ENCODE measurements around the gene ADCY3.
"Not testable (repeated sequence)": the region's sequence is repeated elsewhere in the genome, so short reads cannot be mapped to it uniquely, and the experiment has no call there.

ADCY3 gene

DNA sequence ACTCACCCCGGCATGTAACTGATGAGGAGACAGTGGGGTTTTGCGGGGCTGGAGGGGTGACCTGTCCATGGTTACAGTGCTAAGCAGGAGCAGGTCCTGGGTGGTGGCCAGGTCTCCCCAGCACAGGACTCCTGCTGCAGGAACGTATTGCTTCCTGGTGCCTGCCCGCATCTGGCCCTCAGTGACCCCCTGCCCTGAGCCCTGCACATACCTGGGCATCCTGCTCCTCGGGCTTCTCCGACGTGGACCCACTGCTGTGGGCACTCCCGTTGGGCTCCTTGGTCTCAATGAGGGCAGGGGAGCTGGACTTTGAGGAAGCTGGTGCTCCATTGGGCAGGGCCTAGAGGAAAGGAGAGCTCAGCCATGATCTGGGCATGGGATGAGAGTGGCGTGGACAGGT lies 83.3 kb downstream of the ADCY3 start:
- Histone ChIP-seq H3K27ac (no peak overlapping the region), H3K4me3 (no peak overlapping the region)

DNA sequence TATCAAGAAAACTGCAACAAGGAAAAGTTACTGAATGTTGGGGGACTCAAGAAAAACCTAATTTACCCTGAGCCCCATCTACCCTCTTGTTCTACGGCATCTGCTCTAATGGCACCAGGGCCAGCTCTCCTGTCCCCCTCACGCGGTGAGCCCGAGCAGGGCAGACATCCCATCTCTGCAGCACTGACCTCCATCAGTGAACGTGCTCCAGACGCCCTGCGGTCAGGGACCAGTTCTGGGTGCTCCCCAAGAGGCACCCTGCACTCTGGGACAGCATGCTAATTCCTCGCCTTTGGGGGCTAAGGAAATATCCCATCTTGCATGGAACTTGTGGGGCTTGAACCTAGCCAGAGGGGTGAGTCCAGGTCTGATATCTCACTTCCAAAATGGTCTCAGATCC lies 83.8 kb downstream of the ADCY3 start:
- Histone ChIP-seq H3K27ac (no peak overlapping the region), H3K4me3 (no peak overlapping the region)

DNA sequence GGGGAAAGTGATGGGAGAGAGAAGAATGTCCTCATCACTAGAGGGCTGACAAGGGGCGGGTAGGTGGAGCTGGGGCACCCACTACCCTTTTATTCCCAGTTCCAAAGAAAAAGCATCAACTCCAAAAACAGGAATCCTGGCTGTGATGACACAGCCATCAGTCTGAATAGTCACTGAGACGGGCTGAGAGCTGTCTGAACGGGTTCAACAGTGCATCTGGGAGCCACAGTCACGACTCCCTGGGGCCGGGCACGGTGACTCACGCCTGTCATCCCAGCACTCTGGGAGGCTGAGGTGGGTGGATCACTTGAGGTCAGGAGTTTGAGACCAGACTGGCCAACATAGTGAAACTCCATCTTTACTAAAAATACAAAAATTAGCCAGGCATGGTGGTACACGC lies 84.6 kb downstream of the ADCY3 start:
- not testable (repeated sequence) for H3K4me3 ChIP-seq, H3K27ac ChIP-seq

DNA sequence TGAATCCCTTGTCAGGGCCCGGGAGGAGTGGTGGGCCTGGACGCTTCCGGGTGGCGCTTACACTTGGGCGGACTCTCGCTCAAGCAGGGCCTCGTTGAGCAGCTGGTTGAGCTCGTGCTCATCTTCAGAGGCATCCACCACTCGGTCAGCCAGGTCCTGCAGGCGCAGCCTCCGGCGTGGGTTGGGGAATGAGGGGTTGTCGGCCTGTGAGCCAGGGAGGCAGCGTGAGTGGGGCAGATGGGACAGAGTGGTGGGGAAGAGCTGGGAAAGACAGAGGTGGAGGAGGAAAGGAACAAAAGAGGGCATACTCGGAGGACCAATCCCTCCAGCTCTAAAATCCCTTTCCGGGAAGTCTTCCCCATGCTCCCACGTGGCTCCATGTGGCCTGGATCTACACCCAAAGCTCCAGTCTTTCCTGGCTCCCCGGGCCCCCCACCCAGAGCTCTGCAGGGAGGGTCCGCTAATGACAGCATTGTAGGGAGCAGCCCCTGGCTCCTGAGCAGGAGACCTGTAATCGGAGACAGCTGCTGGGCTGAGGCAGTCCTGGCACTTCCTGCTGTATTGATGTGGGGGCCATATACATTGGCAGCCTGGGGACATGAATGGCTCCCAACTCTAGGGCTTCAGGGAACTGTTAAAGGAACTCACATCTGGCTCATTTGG lies 85.2 kb downstream of the ADCY3 start:
- H3K4me3 ChIP-seq: no peak overlapping the region

DNA sequence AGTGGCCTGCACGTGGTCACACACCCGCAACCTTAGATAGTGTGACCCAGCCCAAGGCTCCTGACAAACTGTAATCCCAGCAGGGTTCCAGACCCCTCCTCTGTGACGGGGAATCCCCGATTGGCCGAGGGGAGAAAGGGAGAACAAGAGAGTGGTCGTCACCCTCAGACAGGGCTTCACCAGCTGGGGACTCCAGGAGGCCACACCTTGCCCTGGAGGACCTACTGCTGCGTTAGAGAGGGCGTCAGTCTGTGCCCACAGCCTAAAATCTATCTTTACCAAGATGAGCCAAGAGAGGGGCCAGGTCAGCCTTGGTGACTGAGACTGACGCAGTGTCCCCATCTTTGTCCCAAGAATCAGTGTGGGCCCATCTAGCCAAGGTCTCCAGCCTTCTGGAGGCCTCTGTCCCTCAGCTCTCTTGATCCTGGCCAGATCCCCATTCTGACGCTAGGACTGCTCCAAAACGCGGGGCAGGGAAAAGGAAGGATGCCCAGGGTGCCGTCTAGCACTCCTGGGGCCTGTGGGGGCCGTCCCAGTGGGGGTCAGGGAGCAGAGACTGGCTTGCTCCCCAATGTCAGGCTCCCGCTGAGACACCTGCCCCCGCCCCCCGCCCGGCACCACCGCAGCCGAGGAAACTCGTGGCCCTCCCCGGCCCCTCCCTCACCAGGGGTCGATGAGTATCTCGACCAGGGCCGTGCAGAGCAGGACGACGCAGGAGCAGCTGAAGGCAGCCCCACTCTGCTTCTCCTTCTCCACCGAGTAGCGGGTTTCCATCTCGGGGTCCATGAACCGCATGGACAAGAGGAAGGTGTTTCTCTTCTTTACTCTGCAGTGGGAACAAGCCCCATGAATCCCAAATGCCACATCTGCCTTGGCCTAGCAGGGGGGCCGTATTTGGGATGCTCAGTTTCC lies 86.0 kb downstream of the ADCY3 start:
- Histone ChIP-seq H3K4me3 (no peak overlapping the region), H3K27ac (no peak overlapping the region)

More for the DNA sequence above, 85.2 kb downstream of the ADCY3 start:
- no peak overlapping the region for H3K27ac ChIP-seq

DNA sequence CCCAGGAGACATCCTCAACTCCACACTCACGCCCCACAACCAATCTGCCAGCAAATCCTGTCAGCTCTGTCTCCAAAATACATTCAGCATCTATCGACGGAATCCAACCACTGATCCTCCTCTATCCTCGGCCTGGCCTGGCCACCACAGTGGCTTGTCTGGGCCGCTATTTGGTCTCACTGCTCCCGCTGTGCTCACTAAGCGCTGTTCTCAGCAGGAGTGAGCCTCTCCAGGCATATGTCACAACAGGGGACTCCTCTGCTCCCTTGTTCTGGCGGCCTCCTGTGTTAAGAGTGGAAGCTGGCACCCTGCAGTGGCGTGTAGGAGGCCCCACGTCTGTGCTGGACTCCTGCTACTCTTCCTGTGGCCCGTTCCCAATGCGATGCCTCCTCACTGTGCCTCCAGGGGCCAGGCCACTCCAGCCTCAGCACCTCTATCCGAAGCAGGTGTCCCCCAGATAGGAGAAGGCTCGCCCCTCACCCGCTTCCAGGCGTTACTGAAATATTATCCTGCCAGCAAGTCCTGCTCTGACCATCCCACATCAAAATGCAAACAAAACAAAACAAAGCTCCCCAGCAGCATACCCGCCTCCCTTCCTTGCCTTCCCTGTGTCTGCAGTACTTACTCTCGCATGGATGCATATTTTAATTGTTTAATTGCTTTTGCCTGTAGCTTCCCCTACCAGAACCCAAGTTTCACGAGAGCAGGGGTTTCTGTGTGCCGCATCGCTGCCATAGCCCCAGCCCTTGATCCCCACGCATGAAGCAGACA lies 86.9 kb downstream of the ADCY3 start:
- Histone ChIP-seq H3K4me3 (no peak overlapping the region), H3K27ac (no peak overlapping the region)

DNA sequence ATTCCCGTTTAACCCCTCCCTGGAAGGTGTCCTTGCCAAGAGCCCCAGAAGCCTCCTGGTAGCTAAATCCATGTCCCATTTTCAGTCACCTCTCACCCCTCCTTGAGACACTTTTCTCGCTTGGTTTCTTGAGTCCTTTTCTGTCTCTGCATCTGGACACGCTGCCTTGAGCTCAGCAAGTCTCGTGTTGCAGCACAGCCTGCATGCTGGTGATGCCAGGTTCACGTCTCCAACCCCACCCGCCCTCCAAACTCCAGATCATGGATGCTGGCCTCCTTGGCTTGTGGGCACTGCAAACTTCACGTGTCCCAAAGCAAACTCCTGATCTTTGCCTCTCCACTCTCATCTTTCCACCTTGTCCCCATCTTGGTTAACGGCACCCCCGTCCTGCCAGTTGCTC lies 87.5 kb downstream of the ADCY3 start:
- Histone ChIP-seq H3K27ac (no peak overlapping the region), H3K4me3 (no peak overlapping the region)

DNA sequence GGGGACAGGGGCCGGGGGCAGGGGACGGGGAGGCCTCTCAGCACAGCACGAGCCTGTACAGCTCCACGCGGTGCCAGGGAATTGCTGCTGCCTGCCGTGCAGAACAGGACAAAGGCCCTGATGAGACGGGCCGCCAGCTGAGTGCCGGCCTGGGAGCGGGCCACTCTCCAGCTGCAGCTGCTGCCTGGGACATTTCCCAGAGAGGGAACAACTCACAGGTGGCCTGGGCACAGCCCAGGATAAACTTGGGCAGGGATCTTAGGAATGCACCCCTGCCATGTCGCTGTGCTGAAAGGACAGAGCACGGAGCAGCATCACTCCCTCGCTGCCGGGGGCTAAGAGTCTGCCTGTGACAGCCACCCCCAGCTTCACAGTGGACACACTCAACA lies 88.0 kb downstream of the ADCY3 start:
- H3K27ac ChIP-seq: no peak overlapping the region
- no peak overlapping the region for H3K4me3 ChIP-seq

DNA sequence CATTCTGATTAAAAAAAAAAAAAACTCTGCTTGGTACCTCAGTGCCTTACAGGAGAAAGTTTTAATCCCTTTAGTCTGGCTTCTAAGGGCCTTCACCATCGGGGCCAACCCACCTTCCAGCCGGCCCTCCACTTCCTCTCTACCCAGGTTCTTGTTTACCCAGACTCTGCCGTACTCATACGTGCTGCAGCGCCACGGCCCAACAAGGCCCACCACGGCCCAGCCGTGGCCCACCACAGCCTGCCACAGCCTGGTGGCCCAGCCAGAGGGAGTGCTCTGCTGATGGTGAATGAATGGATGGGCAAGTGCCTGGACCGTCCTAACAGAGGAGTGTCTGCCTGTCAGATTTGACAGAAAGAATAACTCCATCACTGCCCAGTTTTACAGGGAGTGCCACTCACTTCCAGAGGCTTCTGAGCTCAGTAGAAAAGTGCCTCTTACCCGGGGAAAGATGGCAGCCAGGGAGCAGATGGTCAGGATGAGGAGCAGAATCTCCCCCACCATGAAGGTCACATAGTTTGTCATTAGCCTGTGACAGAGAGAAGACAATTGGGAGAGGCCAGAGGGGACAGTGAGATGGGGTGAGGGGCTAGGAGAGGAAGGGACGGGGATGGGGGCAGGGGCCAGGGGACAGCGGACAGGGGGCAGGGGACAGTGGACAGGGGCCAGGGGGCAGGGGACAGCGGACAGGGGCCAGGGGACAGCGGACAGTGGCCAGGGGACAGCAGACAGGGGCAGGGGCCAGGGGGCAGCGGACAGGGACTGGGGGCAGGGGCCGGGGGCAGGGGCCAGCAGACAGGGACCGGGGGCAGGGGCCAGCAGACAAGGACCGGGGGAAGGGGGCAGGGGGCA lies 88.6 kb downstream of the ADCY3 start:
- H3K4me3 ChIP-seq: no peak overlapping the region
- no peak overlapping the region for H3K27ac ChIP-seq

DNA sequence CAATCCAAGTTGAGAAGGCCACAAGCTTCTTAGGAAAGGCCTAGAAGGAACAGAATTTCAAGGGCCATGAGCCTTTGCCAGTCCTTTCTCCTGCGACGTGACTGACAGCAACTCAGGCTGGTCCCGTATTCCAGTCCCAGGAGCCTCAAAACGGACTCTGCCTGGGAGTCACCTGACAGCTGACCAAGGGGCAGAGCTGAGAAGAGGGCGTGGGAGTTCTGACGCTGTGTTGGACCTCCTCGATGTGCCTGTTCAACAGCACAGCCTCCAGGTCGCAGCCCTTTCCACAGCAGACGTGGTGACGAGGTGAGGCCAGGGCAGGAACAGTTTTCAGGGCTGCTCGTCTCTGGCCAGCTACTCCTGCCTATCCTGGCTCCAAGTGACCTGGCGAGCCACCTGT lies 89.3 kb downstream of the ADCY3 start:
- Histone ChIP-seq H3K27ac (no peak overlapping the region), H3K4me3 (no peak overlapping the region)

DNA sequence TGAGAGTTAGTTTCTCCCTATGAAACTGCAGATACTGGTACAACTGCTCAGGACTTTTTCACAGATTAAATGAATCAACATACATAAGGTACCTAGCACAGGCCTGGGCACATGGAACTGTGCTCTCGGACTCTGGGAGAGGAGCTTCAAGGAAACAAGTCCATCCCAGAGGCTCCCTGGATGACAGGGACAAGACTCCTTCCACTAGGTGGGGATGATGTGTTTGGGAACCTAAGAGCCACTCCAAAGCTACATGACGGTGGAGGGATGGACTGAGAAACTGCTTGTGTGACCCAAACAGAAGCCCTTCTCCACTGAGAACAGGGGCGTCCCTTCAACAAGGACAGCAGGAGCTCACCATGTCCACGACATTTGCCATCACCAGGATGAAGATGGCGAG lies 89.7 kb downstream of the ADCY3 start:
- H3K4me3 ChIP-seq: no peak overlapping the region
- H3K27ac ChIP-seq: no peak overlapping the region

DNA sequence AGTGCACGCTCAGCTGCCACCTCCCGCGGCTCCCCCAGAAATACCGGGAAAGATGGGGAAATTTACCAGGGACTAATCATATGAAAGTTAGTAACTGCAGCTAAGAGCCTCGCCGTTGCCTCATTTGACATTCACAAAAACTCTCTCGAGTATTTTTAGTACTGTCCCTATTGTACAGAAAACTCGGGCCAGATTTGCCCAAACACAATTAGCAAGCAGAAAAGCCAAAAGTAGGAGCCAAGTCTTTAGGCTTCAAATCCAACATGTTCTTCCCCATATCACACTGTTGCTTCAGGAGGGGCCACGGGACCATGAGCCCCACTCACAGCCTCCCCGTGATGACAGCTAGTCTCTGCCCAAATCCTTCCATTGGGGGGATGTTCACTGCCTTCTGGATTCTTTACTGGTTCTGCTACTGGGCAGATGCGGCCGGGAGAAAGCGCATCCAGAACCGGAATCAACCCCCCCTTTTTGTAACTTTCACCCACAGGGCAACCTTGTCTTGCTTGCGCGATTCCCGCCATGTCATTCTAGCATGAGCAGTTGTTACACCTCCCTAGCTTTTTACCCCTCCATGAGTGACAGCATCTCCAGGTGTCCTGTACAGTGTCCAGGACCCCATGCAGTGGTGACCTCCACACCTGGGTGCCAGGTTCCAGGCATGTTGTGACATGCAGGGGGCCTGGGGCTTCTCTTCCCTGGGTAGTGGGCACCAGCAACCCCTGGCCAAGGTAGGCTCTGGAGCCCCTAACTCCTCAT lies 91.6 kb downstream of the ADCY3 start:
- Histone ChIP-seq H3K27ac (no peak overlapping the region), H3K4me3 (no peak overlapping the region)

DNA sequence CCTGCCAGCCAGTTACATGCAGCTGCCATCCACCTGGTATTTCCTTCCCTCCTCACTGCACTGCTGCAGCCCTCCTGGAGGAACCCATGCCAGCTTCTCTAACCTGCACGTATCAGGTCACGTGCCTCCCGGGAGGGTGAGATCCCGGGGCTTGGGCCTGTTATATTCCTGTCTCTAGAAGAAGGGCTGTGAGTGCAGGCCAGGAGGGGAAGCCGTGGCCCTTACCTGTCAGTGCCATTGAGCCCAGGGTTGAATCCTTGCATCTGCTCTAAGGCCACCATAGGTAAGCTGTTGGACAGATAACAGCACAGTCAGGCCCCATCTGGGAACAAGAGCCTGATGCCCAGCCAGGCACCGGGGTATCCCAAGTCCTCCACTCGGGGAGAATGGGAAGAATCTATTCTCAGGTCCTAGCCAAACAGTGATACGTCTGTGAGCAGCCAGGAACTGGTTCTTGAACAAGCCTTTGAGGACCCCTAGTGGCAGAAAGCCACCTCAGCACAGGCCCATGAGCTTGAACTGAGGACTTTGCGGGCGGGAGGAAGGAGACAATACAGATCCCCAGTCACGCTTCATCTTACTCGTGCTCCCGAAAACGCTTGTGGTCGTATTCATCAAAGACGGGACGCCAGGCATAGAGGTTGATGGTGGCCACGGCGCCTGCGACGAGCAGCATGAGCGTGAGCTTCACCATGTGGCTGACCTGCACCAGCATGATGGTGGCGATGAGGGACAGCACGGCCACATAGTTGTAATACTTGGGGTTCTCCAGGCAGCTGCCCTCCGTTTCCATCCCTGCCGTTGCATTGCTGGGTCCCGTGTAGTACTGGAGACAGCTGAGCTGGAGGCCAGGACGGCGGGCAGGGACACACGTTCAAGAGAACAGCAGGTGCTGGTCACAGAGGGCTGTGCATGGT lies 92.5 kb downstream of the ADCY3 start:
- Histone ChIP-seq H3K4me3 (no peak overlapping the region), H3K27ac (peak overlapping the region in 1 of 21 experiments; percentile 0)

DNA sequence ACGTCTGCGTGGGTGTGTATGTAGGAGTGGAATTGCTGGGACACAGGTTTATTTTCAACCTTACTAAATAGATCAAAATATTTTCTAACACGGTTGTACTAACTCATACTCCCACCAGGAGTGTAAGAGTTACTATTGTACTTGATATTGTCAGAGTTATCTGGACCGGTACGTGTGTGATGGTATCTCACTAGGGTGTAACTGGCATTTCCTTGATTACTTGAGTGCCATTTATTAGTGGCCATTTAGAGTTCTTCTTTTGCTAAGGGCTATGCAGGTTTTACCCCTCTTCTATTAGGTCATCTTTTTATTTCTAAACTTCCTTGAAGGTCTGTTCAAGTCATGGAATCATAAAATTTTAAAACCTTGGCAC lies 93.3 kb downstream of the ADCY3 start:
- Histone ChIP-seq H3K4me3 (no peak overlapping the region), H3K27ac (peak overlapping the region in 1 of 21 experiments; percentile 0)

DNA sequence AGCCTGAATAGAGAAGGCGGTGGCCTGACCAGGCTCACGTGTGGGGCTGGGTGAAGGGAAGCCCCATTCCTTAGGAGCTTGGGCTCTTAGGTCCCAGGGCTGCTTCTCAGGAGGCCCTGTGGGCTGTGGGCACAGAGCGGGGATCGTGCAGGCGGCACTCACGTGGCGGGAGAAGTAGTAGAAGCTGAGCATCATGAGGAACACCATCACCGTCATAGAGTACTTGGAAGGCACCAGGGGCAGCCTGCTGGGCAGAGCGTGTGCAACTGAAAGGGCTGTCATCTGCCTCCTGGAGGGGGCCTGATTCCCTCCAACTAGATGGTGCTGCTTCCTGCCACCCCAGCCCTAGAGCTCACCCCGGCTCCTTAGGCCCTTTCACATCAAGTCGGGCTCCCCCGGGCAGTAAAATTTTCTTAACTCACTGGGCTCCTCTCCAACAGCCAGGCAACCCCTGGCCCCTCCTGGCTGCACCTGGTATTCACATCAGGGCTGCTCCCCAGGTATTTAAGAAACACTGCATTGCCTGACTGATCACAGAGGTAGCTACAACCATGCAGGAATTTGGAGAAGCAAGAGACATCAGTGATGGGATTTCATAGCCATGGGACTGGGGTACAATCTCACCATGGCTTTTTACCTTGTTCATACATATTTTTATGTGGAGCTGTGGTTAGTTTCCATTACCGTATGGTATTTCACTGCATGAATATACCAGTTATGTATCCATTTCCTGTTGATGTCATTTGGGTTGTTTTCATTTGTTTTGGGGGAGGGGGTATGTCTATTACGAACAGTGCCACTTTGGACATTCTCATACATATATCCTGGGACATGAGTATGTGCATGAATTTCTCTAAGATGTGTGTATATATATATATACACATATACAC lies 93.9 kb downstream of the ADCY3 start:
- peak overlapping the region in 1 of 21 experiments; percentile 24 for H3K27ac ChIP-seq
- no peak overlapping the region for H3K4me3 ChIP-seq

DNA sequence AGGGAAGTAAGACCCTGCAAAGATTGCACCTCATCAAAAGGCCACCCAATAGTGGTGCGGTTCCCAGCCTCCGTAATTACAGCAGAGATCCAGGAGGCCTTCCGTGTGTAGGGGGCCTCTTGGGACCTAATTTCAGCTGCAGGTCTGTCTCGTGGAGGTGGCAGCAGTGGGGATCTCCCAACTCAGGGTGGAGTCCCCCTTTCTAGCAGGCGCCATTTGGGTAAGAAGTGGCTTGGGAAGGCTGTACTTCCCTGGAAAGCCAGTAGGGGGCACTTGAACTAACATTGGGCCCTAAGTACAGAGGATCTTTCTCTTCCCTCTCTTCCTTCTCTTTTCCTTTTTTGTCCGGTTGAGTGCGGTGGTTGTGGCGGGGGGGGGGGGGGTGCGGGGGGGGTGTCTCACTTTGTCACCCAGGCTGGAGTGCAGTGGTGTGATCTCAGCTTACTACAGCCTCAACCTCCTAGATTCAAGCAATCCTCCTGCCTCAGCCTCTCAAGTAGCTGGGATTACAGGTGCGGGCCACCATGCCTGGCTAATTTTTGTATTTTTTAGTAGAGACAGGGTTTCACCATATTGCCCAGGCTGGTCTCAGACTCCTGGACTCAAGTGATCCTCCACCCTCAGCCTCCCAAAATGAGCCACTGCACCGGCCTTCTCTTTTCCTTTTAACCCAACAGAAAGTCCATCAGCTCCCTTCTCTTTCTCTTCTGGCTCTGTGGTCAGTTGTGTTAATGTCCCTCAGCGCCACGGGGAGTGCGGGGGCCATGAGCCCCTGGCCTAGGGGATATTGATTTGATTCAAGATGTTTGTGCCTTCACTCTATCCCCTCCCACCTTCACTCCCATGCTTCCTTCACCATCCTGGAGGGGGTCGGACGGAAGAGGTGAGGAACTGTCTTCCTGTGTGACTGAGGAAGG lies 94.8 kb downstream of the ADCY3 start:
- Histone ChIP-seq H3K27ac (no peak overlapping the region), H3K4me3 (no peak overlapping the region)

Data from skin epidermis (tissue), 12 donors.